ENCODE measurements around the gene CDKAL1.

DNA sequence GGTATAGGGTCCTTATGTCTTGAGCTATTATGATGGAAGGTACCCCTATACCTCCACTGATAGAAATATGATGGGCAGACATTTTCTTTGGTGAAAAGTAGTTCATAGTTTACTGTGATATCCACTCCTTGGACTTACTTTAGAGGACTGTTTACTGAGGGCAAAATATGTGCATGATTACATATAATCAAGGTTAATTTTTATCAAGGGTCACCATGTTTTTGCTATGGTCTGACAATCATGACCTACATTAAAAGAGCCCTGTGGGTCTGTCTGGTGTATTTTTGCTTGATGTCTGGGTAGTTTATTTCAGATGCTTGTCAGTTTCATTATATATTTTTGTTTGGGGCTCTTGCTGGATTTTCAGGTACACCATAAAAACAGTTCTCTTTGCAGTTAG, 40.1 kb downstream of the CDKAL1 start:
- no peak for TF ChIP-seq RAD21 (IDR thresholded peaks at IDR 0.05; ENCODE audit: low read depth)
- no peak for TF ChIP-seq TAF1 (IDR thresholded peaks at IDR 0.05; ENCODE audit: low read depth)
- TF ChIP-seq, protein P1, sequence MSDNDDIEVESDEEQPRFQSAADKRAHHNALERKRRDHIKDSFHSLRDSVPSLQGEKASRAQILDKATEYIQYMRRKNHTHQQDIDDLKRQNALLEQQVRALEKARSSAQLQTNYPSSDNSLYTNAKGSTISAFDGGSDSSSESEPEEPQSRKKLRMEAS (IDR thresholded peaks at IDR 0.05), result no peak
- no peak for TF ChIP-seq FOXM1 (IDR thresholded peaks at IDR 0.05; ENCODE audit: borderline replicate concordance, low read depth)
- TF ChIP-seq CREB1 (IDR thresholded peaks at IDR 0.05; ENCODE audit: low read depth), result no peak
- TF ChIP-seq CEBPB (IDR thresholded peaks at IDR 0.05), result no peak
- TF ChIP-seq ZBTB7A (IDR thresholded peaks at IDR 0.05; ENCODE audit: low read depth), result no peak
- TF ChIP-seq, protein P2, sequence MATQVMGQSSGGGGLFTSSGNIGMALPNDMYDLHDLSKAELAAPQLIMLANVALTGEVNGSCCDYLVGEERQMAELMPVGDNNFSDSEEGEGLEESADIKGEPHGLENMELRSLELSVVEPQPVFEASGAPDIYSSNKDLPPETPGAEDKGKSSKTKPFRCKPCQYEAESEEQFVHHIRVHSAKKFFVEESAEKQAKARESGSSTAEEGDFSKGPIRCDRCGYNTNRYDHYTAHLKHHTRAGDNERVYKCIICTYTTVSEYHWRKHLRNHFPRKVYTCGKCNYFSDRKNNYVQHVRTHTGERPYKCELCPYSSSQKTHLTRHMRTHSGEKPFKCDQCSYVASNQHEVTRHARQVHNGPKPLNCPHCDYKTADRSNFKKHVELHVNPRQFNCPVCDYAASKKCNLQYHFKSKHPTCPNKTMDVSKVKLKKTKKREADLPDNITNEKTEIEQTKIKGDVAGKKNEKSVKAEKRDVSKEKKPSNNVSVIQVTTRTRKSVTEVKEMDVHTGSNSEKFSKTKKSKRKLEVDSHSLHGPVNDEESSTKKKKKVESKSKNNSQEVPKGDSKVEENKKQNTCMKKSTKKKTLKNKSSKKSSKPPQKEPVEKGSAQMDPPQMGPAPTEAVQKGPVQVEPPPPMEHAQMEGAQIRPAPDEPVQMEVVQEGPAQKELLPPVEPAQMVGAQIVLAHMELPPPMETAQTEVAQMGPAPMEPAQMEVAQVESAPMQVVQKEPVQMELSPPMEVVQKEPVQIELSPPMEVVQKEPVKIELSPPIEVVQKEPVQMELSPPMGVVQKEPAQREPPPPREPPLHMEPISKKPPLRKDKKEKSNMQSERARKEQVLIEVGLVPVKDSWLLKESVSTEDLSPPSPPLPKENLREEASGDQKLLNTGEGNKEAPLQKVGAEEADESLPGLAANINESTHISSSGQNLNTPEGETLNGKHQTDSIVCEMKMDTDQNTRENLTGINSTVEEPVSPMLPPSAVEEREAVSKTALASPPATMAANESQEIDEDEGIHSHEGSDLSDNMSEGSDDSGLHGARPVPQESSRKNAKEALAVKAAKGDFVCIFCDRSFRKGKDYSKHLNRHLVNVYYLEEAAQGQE (IDR thresholded peaks at IDR 0.05; ENCODE audit: low read depth), result no peak
- no peak for TF ChIP-seq TEAD4 (IDR thresholded peaks at IDR 0.05)
